Stimulated activated naive CD4-positive, alpha-beta T cell treated with Interleukin-2 at 50 U/mL for 16 hours (primary cell): ENCODE results near the gene SRRD.
"Not testable (repeated sequence)": the region's sequence is repeated elsewhere in the genome, so short reads cannot be mapped to it uniquely, and the experiment has no call there.

Experiments used
- DNase-seq: peaks from one replicate; lab custom pipeline; 2025; lab: John Stamatoyannopoulos, UW

SRRD gene

DNA sequence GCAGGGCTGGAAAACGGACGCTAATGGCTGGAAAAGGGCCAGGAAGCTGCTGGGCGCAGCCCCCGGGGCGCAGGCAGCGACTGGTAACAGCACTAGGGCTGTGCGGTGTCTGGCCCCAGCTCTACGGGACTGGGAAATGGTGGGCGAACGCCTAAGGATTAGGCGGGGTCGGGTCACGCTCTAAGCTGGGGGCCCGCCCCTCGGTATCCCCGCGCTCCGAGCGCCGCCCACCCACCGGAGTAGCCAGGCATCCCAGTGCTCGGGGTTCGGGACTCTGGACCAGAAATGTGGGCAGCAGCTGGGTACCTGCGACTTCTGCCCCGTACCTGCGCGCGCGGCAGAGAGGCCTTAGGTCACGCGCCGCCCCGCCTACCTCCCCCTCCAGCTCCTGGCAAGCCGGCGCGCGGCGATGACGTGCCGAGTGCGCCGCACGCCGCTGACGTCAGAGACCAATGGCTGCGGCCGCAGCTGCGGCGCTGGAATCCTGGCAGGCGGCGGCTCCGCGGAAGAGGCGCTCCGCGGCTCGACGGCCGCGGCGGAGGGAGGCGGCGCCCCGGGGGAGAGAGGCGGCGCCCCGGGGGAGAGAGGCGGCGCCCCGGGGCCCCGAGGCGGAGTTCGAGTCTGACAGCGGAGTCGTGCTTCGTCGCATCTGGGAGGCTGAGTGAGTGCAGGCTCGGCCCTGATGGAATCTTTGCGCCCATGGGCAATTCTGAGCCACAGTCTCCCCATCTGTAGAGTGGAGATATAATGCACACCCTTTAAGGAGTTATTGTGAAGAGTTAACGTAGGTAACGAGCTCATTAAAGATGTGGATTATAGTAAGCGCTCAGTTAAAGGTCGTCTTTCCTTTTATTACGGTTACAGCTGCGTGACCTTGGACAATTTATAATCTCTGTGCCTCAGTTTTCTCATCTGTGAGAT is at the start of gene SRRD, which contains the start of gene HPS4:
Gene SRRD, plus strand, starts transcription at position 439 of the 921 bp plus-strand sequence. Its CDS starts 14 bp downstream, at position 453.
Gene HPS4, minus strand, starts transcription at position 345 of the 921 bp plus-strand sequence. CDS start 2,021 bp downstream, outside the sequence.
- peak; percentile 88 for DNase-seq

GRCh38 chr22:26435327-26436093 is 48.2 kb upstream of the SRRD start:
- DNase-seq: no peak

GRCh38 chr22:26436903-26437515 is 46.7 kb upstream of the SRRD start:
- DNase-seq: no peak

DNA sequence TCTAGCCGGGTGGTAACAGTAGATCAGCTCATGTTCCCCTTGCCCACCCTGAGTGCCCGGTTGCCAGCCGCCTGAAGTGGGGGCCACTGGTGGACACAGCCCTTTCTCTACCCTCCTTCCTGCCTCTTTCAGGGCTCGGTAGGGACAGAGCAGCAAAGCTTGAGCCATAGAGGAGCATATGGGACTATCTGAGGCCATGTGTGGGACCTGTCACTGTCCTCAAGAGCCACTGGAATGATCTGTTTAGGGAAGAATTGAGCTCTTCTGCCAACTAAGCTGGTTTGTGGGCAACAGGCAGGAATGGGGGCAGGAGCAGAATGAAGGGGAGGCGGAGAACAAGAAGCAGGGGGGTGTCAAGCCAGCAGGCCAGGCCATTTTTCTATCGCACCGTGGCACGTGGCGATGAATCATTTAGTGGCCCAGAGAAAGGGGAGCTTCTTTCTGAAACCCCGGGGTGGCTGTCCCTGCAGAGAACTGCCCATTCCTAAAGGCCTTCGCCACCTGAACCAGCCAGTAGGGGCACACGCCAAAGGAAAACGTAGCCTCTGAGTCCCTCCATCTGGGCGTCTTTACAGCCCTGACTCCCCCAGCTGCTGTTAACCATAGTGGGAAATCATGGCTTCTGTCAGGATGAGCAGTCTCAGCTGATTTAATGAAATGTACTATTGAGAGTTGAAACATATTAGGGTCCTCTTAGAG is 45.8 kb upstream of the SRRD start:
- DNase-seq: no peak

DNA sequence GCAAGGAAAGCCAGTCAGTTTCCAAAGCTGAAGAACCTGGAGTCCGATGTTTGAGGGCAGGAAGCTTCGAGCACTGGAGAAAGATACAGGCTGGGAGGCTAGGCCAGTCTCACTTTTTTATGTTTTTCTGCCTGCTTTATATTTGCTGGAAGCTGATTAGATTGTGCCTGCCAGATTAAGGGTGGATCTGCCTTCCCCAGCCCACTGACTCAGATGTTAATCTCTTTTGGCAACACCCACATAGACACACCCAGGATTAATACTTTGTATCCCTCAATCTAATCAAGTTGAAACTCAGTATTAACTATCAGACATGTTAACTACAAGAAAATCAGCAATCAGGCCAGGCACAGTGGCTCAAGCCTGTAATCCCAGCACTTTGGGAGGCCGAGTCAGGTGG is 44.9 kb upstream of the SRRD start:
- DNase-seq: not testable (repeated sequence)

- no peak for DNase-seq
Observed at GRCh38 chr22:26439559-26439958, 44.1 kb upstream of the SRRD start.

DNA sequence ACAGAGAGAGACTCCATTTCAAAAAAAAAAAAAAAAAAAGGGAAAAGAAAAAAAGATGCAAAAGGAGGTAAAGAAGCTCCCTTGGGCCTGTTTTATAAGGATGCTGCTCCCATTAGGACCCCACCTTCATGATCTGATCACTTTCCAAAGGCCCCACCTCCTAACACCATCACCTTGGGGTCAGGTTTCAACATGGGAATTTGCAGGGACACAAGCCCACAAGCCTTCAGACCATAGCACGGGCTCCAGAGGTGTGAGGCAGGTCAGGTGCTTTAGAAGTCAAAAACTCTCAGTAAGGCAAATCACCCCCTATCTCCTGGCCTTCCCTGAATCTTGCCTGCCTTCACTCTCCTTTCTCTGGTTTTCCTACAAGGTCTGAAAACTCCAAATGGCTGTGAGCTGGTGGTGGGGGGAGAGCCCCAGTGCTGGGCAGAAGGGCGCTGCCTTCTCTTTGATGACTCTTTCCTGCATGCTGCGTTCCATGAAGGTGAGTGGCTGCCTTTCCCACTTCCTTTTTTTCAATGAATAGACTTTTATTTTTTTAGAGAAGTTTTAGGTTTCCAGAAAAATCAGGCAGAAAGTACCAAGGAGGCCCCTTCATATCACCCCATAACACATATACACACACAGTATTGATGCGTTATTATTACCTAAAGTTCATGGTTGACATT is 41.5 kb upstream of the SRRD start:
- DNase-seq: no peak

DNA sequence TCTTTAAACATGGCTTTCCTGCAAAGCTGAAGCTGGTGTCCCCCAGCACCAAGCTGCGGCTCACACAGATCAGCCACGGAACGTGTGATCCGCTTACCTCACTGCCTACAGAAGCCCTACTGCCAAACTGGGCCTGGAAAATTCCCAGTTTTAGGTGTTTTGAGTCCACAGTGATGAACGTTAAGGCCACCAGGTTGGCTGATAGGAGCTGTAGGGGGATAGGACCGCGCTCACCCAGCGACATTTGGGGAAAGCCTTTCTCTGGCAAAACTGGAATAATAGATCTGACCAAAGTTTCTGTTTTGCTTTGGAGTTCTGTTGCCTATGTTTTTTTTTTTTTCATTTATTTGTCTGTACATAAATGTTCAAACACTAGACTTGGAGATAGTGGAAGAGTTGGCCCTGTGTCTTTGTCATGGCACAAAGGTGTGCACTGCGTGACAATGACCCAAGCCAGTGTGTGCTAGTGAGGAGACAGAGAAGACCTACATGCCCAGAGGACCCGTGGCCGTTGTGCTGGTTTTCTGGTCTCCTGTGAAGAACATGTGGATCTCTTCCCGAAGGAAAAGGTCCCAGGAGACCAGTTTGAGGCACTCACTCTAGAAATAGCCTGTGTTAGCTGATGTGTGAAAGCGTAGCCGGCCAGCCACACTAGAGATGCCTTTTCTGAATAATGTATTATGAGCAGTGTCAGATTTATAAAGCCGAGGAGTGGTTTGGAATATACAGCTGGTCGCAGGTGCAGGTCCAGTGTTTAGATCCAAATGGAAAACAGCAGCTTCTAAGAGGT is 39.6 kb upstream of the SRRD start:
- DNase-seq: no peak

DNA sequence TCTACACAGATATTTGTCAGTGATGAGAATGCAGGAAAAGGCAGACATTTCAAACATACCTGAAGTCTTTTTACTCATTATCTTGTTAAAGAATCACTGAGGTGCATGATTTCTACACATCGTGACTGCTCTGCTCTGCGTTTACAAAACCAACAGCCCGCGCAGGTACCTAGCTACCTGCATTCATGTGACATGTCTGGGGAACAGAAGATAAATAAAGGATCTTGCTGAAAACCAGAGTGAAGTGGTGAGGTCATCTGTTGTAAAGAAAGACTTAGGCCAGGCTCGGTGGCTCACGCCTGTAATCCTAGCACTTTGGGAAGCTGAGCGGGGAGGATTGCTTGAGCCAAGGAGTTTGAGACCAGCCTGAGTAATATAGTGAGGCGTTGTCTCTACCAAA is 38.9 kb upstream of the SRRD start:
- no peak for DNase-seq

DNA sequence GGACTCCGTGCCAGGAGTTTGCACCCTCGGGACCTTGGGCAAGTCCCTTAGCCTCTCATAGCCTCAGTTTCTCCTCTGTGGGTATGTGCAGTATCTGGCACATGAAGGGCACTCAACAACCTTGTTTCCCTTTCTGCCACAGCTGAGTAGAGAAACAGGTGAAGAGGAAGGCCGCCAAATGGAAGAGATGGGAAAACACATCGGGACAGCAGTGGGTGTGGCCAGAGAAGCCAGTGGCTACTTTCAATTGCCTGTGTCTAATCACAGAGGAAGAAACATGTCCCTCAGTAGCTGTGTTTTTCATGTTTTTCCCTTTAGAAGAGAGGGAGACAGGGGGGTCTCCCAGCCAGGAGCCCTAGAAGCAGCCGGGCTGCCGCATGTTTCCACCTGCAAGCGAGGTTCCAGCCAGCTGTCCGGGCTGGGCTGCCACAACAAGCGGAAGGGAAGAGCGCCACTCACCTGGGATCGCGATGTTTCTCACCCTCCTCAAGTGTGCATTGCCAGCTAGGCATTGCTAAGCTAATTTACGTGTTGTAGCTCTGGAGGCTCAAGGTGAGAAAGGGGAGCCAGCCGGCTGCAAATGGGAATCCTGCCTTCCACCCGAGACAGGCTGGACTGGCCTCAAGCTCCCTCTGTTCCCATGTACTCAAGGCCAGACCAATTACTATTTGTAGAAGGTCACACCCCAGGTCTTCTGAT is 38.0 kb upstream of the SRRD start:
- no peak for DNase-seq

DNA sequence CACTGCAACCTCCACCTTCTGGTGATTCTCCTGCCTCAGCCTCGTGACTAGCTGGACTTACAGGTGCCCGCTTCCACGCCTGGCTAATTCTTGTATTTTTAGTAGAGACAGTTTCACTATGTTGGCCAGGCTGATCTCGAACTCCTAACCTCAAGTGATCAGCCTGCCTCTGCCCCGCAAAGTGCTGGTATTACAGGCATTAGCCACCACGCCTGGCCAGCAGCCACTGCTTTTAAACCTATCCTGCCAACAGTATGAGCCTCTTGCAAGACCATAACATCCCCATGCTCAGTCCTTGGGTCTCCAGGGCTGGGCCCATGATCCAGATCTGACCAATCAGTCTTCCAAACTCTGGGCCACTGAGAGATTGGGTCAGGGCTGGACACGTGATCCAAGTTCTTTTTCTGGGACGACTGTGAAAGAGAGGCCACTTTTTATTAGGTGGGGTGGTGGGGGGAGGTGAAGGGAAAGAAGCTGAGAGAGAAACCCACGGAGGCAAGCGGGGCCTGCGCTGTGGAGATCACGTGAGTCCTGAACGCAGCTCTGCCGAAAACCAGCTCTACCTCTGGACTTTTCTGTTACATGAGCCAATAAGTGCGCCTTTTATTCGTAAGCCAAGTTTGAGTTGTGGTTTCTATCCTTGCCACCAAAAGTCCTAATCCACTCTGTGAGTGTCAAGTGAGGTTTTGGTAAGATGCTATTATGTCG is 36.7 kb upstream of the SRRD start:
- no peak for DNase-seq

- no peak for DNase-seq
Observed at GRCh38 chr22:26447584-26448329, 35.9 kb upstream of the SRRD start.

DNA sequence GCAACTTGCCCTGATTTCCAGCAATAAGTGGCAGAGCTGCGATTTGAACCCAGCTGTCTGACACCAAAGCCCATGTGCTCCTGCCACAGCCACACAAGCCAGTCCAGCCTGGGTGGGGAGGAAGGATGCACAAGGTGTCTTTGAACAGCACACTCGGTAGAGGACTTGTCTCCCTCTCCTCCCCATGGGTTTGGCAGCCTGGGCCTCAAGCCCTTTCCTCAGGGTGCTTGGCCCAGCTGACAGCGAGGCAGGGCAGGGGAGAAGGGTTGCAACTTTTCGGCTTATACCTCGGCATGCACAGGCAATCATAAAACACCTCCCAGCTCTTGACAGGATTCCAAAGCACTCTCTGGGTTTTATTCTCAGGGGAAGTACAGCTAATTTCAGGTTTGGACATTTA is 35.3 kb upstream of the SRRD start:
- DNase-seq: no peak

GRCh38 chr22:26448941-26449340 is 34.7 kb upstream of the SRRD start:
- DNase-seq: no peak

DNA sequence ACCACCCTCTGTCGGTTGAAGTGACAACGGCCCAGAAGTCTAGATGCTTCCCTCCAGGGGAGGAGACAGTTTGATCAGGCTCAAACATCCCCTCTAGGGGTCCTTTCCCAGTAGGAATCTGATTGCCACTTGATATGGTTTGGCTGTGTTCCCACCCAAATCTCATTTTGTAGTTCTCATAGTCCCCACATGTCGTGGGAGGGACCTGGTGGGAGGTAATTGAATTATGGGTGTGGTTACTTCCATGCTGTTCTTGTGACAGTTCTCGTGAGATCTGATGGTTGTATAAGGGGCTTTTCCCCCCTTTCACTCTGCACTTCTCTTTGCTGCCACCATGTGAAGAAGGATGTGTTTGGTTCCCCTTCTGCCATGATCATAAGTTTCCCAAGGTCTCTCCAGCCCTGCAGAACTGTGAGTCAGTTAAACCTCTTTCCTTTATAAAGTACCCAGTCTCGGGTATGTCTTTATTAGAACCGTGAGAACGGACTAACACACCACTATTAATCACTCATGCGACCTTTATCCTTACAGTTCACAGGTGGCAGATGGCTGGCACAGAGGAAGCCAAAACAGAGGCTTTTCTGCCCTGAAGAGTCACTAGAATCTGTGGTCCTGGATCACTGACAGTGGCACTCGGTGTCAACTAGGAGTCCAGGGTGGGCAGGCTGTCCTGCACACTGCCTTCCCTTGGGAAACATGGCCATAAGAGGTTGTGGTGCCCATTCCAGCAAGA is 33.1 kb upstream of the SRRD start:
- no peak for DNase-seq

DNA sequence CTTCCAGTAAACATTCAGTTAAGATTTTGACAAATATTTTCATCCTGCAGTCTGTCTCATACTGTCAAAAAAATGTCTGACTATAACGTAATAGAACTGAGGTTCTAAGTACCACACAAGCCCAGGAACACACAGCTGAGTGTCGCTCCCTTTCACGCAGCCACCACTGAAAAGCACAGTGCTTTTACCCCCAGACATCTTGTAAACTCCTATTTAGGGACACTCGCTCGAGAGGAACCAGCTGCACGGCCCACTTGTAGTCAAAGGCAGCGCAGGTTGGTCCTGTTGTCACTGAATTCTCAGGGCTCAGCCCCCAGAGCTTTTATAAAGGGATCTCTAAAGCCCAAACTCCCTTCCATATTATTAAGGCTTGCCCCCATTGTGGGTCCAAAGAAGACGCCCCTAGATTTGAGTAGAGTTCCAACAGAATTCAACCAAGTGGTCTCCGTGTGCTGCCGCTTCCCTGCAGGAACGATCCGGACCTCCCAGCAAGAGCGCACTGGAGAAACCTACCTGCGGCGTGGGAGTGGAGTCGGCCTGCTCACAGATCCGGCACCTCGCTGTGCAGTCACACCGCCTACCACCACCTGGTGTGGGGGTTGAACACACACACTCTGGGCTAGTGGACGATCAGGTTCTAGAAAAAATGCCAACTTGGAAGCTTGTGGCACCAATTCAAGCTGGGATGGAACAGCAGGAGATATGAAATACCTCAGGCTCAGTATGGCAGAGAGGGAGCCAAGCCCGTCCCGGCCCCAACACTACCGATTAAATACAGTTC is 31.3 kb upstream of the SRRD start:
- DNase-seq: no peak

GRCh38 chr22:26453216-26453615 is 30.5 kb upstream of the SRRD start:
- DNase-seq: no peak
